Calu3 (cell line): Measurements from ENCODE around the gene WFDC5. TPM values are rescaled to one million over a fixed set of nuclear protein-coding genes. Genes with fewer than 3 reads are reported as not detected.

ENCODE experiments used
- BruUV-seq: library from RNA; stranded (reverse); fragments of 400-500 nt; replicated peaks from 2 replicates; lab custom pipeline; 2021; lab: Mats Ljungman, UMichigan
- CTCF ChIA-PET: fragments of 300-600 bp; sonication (Branson Sonifier 250); formaldehyde crosslinking; loops from one replicate; lab custom pipeline; 2022; ENCODE audit warnings: antibody characterized with exemption; lab: Charles Lee
- DNase-seq: peaks from one replicate; pipeline ENCODE4 v3.0.0; 2022
- H3K27ac Mint-ChIP-seq: one replicate; pipeline ENCODE4 v1.8.0; 2022; ENCODE audit warnings: mixed read lengths; ENCODE audit not compliant: unreplicated experiment
- H3K27me3 Mint-ChIP-seq: one replicate; pipeline ENCODE4 v1.8.0; 2022; ENCODE audit warnings: mixed read lengths; ENCODE audit not compliant: unreplicated experiment
- H3K36me3 Mint-ChIP-seq: one replicate; pipeline ENCODE4 v1.8.0; 2022; ENCODE audit warnings: mild to moderate bottlenecking, moderate library complexity, mixed read lengths; ENCODE audit not compliant: insufficient read depth, unreplicated experiment
- H3K4me1 Mint-ChIP-seq: one replicate; pipeline ENCODE4 v1.8.0; 2022; ENCODE audit warnings: mild to moderate bottlenecking, low read depth, mixed read lengths; ENCODE audit not compliant: unreplicated experiment
- H3K4me3 Mint-ChIP-seq: one replicate; pipeline ENCODE4 v1.8.0; 2022; ENCODE audit warnings: mild to moderate bottlenecking, low read depth, moderate library complexity, mixed read lengths; ENCODE audit not compliant: unreplicated experiment
- H3K9me3 Mint-ChIP-seq: one replicate; pipeline ENCODE4 v1.8.0; 2022; ENCODE audit warnings: low read depth, mixed read lengths; ENCODE audit not compliant: unreplicated experiment
- intact Hi-C: fragments of 100-400 bp; cut with micrococcal nuclease; formaldehyde crosslinking; loops from one replicate; pipeline ENCODE4 v1.10.0; 2022; ENCODE audit not compliant: unreplicated experiment
- total RNA-seq: library from RNA; stranded (reverse); gene quantifications from 2 replicates; pipeline ENCODE4 v1.2.3, GENCODE V29; 2022
- TF ChIP-seq, protein P1 (sequence below): fragments of 200-600 bp; IDR thresholded peaks from one replicate; pipeline ENCODE4 v1.8.0; 2022; ENCODE audit warnings: antibody characterized with exemption; ENCODE audit not compliant: unreplicated experiment

WFDC5 gene
- total RNA-seq, 1 experiment from 2014 or later = not detected

- TF ChIP-seq, protein P1, sequence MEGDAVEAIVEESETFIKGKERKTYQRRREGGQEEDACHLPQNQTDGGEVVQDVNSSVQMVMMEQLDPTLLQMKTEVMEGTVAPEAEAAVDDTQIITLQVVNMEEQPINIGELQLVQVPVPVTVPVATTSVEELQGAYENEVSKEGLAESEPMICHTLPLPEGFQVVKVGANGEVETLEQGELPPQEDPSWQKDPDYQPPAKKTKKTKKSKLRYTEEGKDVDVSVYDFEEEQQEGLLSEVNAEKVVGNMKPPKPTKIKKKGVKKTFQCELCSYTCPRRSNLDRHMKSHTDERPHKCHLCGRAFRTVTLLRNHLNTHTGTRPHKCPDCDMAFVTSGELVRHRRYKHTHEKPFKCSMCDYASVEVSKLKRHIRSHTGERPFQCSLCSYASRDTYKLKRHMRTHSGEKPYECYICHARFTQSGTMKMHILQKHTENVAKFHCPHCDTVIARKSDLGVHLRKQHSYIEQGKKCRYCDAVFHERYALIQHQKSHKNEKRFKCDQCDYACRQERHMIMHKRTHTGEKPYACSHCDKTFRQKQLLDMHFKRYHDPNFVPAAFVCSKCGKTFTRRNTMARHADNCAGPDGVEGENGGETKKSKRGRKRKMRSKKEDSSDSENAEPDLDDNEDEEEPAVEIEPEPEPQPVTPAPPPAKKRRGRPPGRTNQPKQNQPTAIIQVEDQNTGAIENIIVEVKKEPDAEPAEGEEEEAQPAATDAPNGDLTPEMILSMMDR = no peak
- peak overlapping the region; percentile 4 for H3K27ac Mint-ChIP-seq
- DNase-seq = peak; percentile 31
- no peak overlapping the region for H3K4me3 Mint-ChIP-seq
- H3K36me3 Mint-ChIP-seq = no peaks in the 10 kb centered on the region
- H3K27me3 Mint-ChIP-seq = no peaks in the 10 kb centered on the region
- peaks cover 6% of the 10 kb centered on the region for H3K9me3 Mint-ChIP-seq
- intact Hi-C loops = loop anchor here (2.0 kb wide), 1 partner anchor 56 kb away; no protein-coding TSS in a partner anchor
- peaks cover 24% of the 10 kb centered on the region for H3K4me1 Mint-ChIP-seq
- BruUV-seq = no TSS peak
- CTCF ChIA-PET = interaction anchor here (0.6 to 2.4 kb wide), 12 partner anchors 9 to 223 kb away, joined by 3 to 9 read pairs (median 5); no protein-coding TSS in a partner anchor
Measured at GRCh38 chr20:45070932-45071632, 43.9 kb downstream of the WFDC5 start.

GRCh38 chr20:45069261-45069660, 45.7 kb downstream of the WFDC5 start:
- CTCF ChIA-PET = no interaction called here
- H3K27me3 Mint-ChIP-seq = no peaks in the 10 kb centered on the region
- no peak overlapping the region for H3K27ac Mint-ChIP-seq
- H3K36me3 Mint-ChIP-seq = no peaks in the 10 kb centered on the region
- intact Hi-C loops = no loop called here
- DNase-seq = no peak
- BruUV-seq = no TSS peak
- H3K9me3 Mint-ChIP-seq = peaks cover 6% of the 10 kb centered on the region
- no peak overlapping the region for H3K4me3 Mint-ChIP-seq
- TF ChIP-seq, protein P1 = no peak
- H3K4me1 Mint-ChIP-seq = peaks cover 37% of the 10 kb centered on the region

- CTCF ChIA-PET = interaction anchor here (0.7 to 1.2 kb wide), 3 partner anchors 12 to 28 kb away, joined by 4 to 5 read pairs (median 4); no protein-coding TSS in a partner anchor
Measured at GRCh38 chr20:45067558-45067957, 47.4 kb downstream of the WFDC5 start.

DNA sequence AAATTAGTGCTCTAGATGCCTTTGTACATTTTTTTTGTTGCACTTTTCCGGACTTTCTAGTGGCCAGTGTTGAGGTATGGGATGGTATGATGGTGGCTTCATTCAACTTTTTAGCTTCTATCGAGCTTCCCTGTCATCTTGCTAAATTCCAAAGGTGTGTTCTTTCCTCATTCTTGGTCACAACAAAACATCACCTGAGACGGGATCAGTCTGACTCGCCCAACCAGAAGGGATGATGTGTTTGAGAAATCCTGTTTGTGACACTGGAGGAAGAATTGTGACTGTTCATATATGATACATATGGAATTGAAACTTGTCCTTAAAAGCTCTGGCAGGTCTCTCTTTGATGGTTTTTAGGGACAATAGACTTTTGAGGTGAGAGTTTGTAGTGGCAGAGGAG, 47.9 kb downstream of the WFDC5 start:
- no peak overlapping the region for H3K4me3 Mint-ChIP-seq
- BruUV-seq = no TSS peak
- TF ChIP-seq, protein P1 = no peak
- H3K9me3 Mint-ChIP-seq = peaks cover 8% of the 10 kb centered on the region
- CTCF ChIA-PET = interaction anchor here (0.7 to 1.2 kb wide), 3 partner anchors 12 to 29 kb away, joined by 4 to 5 read pairs (median 4); no protein-coding TSS in a partner anchor
- DNase-seq = no peak
- intact Hi-C loops = no loop called here
- H3K36me3 Mint-ChIP-seq = peaks cover 9% of the 10 kb centered on the region
- peaks cover 39% of the 10 kb centered on the region for H3K4me1 Mint-ChIP-seq
- no peaks in the 10 kb centered on the region for H3K27me3 Mint-ChIP-seq
- H3K27ac Mint-ChIP-seq = peak overlapping the region; percentile 16

More at GRCh38 chr20:45067558-45067957, 47.4 kb downstream of the WFDC5 start:
- peaks cover 9% of the 10 kb centered on the region for H3K36me3 Mint-ChIP-seq
- no TSS peak for BruUV-seq
- DNase-seq = no peak
- TF ChIP-seq, protein P1 = no peak
- H3K9me3 Mint-ChIP-seq = peaks cover 8% of the 10 kb centered on the region
- H3K27me3 Mint-ChIP-seq = no peaks in the 10 kb centered on the region
- intact Hi-C loops = no loop called here
- no peak overlapping the region for H3K4me3 Mint-ChIP-seq
- H3K4me1 Mint-ChIP-seq = peaks cover 37% of the 10 kb centered on the region
- no peak overlapping the region for H3K27ac Mint-ChIP-seq
